Brain pericyte (primary cell): ENCODE data around the gene SLC4A3.
"Not testable (repeated sequence)": the region's sequence is repeated elsewhere in the genome, so short reads cannot be mapped to it uniquely, and the experiment has no call there.

Experiments
- DNase-seq: peaks from one replicate; pipeline ENCODE4 v3.0.0-alpha.2; 2012; ENCODE audit warnings: low read depth, low spot score

Gene SLC4A3

DNA sequence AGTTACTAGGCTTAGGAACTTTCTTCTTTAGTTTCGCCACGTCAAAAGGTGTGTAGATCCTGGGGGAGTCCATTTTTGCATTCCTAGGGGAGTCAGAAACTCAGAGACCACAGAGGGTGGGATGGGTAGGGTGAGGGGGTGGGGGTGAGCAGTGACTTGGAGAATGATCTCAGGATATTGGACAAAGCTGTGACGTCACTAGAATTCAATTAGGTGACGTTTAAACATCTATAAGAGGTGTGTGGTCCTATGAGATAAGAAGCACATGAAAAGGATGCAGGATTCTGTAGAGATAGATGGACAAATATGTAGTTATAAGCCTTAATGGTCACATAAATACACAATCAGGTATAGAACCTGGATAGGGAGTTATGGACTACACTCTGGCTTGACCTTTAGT, 21.5 kb downstream of the SLC4A3 start:
- no peak for DNase-seq

GRCh38 chr2:219650426-219651248, 23.2 kb downstream of the SLC4A3 start:
- no peak for DNase-seq

- DNase-seq = not testable (repeated sequence)
Observed at GRCh38 chr2:219651656-219652055, 24.2 kb downstream of the SLC4A3 start.

GRCh38 chr2:219656526-219656925, 29.1 kb downstream of the SLC4A3 start:
- DNase-seq = no peak

GRCh38 chr2:219658196-219658846, 30.9 kb downstream of the SLC4A3 start:
- DNase-seq = no peak

DNA sequence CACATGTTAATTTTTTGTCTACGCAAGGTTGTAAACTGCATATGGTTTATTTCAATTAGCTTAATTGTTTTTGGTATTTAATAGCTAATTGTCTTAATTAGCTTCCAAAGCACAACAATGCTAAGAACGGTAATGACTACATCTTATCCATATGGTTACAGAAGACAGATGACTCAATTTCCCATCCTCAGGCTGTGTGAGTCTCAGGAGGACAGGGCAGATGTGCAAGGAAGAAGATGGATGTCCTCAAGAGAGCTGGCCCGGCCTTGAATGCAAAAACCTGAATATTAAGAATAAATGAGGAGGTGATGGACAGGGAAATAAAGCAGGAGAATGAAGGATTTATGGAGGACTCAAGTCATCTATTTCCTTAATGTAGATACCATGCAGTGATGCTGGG, 31.4 kb downstream of the SLC4A3 start:
- no peak for DNase-seq

- no peak for DNase-seq
Observed at GRCh38 chr2:219661197-219661954, 33.9 kb downstream of the SLC4A3 start.

DNA sequence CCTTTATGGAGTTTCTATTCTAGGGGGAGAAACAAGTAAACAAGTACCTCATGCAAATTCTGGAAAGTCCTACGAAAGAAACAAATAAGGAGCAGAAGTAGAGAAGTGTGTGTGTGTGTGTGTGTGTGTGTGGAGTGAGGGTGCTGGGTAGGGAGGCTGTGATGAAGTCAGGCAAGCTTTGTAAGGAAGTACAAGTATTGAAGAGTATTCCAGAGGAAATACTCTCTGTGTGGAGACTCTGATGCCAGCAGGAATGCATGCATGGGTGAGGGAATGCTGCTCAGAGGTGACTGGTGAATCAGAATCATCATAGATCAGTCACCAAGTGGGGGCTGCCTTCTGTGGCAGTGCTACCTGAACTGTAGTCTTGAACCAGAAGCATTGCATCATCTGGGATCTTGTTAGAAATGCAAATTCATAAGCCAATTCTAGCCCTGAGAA, 34.5 kb downstream of the SLC4A3 start:
- DNase-seq = no peak

DNA sequence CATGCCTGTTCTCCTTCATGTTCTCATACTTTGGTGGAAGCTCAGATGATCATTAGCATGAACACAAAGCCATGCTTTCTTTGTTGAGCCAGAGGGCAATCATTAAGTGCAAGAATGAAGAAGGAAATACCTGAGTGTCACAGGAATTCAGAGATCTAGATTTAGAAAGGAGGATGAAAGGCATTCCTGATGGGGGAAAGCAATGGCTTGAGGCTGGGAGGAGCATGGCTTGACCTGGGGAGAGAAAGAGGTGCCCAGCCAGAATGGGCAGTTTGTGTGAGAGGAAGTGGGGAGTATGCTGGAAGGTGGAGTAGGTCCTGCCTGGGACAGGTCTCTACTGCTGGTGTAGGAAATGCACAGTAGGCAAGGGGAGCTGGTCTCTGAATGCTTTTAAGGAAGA, 35.1 kb downstream of the SLC4A3 start:
- no peak for DNase-seq

GRCh38 chr2:219663116-219663762, 35.8 kb downstream of the SLC4A3 start:
- DNase-seq = no peak

DNA sequence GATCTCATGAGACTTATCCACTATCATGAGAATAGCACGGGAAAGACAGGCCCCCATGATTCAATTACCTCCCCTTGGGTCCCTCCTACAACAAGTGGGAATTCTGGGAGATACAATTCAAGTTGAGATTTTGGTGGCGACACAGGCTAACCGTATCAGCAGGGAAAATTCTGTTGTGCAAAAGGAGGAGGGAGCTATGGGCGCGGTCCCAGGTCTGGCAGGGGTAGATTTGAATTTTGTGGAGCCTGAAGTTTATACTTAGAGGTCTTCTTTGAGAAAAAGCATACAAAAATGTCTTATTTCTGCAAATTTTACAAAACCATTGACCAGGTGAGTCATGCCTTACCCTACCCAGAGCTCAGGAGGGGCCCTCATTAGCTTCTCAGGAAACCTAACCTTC, 36.6 kb downstream of the SLC4A3 start:
- no peak for DNase-seq

- no peak for DNase-seq
Observed at GRCh38 chr2:219664944-219665343, 37.5 kb downstream of the SLC4A3 start.

GRCh38 chr2:219665926-219666325, 38.5 kb downstream of the SLC4A3 start:
- DNase-seq = no peak

- no peak for DNase-seq
Observed at GRCh38 chr2:219668316-219668715, 40.9 kb downstream of the SLC4A3 start.

- no peak for DNase-seq
Observed at GRCh38 chr2:219670386-219670785, 43.0 kb downstream of the SLC4A3 start.

- DNase-seq = no peak
Observed at GRCh38 chr2:219671279-219671678, 43.8 kb downstream of the SLC4A3 start.

DNA sequence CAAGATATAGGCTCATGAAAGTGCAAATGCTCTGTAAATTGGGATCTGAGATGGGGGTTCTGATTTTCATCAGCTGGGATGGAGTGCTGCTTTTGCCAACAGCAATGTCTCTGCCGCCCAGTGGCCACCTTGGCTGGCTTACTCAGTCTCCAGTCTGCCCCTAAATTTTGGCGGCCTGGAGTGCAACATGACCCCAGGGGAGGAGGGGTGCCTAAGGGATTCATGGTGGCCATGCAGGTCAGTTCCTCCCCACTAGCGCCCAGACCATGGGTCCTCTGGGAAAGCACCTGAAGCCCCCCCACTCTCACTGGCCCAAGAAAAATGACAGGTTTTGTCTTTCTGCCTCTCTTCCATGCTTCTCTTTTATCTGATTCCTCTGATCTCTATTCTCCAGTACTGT, 45.0 kb downstream of the SLC4A3 start:
- no peak for DNase-seq

DNA sequence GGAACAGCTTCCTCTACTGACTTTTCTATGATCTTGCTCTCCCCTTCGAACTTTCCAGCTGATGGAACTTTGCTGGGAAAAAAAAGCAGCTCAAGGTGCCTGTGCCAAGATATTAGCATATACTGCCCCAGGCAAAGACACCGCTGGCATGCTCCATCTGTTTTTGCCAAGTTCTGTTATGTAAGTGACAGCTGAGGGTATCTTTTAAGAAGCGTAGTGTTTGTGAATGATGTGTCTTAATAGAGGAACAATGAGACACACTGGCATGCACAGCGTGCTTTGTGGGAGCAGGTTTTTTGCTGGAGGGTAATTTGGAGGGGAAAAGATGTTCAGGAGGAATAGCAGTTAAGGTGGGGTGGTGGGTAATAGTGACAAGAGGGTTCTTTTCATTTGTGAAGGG, 47.8 kb downstream of the SLC4A3 start:
- DNase-seq = no peak

- no peak for DNase-seq
Observed at GRCh38 chr2:219676586-219676985, 49.2 kb downstream of the SLC4A3 start.

DNA sequence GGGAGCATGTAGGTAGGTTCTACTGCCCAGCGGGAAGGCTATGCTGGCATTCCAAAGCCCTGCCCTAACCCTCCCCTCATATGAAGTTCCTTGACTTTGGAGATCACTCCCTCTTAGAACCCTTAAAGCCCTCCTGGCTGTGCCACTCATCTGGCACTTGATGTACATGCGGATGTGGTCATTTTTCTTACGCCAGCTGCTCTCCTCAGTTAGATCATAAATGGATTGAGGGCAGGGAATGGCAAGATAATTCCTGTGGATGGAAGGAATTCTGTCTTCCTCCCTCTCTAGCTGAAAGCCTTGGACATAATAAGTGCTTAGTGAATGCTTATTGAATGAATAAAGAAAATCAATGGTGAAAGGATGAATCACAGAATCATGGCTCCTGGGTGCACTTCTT, 51.6 kb downstream of the SLC4A3 start:
- no peak for DNase-seq

GRCh38 chr2:219679571-219679970, 52.1 kb downstream of the SLC4A3 start:
- no peak for DNase-seq
